Measurements from ENCODE around the gene TMEM129.

Gene TMEM129

DNA sequence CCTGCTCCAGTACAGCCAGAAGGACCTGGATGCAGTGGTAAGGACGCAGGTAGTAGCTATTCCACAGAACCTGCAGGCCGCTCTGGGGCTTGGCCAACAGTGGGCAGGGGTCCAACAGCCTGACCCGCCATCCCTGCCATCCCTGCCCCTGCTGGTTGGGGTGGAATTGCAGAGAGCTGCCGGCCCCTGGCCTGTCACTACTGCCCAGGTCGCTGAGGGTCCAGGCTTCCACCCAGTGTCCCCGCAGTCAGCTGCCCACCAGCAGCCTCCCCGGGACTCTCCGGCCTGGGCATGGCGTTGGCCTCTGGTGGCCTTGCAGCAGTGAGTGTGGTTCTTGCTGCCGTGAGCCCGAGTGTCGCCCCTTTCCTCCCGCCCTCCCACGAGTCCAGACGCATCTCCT lies 16.5 kb upstream of the TMEM129 start (continued):
- TF ChIP-seq ZNF510 (tag by site-specific recombination; IDR thresholded peaks at IDR 0.05; ENCODE audit: insufficient replicate concordance) (no peak), PRDM1 (tag by site-specific recombination; IDR thresholded peaks at IDR 0.05) (no peak), ZNF701 (tag by site-specific recombination; IDR thresholded peaks at IDR 0.05) (no peak), ZNF624 (tag by site-specific recombination; IDR thresholded peaks at IDR 0.05) (no peak), MEIS1 (CRISPR knock-in tag; IDR thresholded peaks at IDR 0.05; ENCODE audit: borderline replicate concordance) (no peak), SETDB1 (IDR thresholded peaks at IDR 0.05; ENCODE audit: insufficient read length, low read length) (no peak), SCRT1 (tag by site-specific recombination; IDR thresholded peaks at IDR 0.05; ENCODE audit: borderline replicate concordance) (no peak)
- TF ChIP-seq, protein P1, sequence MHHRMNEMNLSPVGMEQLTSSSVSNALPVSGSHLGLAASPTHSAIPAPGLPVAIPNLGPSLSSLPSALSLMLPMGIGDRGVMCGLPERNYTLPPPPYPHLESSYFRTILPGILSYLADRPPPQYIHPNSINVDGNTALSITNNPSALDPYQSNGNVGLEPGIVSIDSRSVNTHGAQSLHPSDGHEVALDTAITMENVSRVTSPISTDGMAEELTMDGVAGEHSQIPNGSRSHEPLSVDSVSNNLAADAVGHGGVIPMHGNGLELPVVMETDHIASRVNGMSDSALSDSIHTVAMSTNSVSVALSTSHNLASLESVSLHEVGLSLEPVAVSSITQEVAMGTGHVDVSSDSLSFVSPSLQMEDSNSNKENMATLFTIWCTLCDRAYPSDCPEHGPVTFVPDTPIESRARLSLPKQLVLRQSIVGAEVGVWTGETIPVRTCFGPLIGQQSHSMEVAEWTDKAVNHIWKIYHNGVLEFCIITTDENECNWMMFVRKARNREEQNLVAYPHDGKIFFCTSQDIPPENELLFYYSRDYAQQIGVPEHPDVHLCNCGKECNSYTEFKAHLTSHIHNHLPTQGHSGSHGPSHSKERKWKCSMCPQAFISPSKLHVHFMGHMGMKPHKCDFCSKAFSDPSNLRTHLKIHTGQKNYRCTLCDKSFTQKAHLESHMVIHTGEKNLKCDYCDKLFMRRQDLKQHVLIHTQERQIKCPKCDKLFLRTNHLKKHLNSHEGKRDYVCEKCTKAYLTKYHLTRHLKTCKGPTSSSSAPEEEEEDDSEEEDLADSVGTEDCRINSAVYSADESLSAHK (tag by site-specific recombination; IDR thresholded peaks at IDR 0.05) = no peak
- TF ChIP-seq, protein P2, sequence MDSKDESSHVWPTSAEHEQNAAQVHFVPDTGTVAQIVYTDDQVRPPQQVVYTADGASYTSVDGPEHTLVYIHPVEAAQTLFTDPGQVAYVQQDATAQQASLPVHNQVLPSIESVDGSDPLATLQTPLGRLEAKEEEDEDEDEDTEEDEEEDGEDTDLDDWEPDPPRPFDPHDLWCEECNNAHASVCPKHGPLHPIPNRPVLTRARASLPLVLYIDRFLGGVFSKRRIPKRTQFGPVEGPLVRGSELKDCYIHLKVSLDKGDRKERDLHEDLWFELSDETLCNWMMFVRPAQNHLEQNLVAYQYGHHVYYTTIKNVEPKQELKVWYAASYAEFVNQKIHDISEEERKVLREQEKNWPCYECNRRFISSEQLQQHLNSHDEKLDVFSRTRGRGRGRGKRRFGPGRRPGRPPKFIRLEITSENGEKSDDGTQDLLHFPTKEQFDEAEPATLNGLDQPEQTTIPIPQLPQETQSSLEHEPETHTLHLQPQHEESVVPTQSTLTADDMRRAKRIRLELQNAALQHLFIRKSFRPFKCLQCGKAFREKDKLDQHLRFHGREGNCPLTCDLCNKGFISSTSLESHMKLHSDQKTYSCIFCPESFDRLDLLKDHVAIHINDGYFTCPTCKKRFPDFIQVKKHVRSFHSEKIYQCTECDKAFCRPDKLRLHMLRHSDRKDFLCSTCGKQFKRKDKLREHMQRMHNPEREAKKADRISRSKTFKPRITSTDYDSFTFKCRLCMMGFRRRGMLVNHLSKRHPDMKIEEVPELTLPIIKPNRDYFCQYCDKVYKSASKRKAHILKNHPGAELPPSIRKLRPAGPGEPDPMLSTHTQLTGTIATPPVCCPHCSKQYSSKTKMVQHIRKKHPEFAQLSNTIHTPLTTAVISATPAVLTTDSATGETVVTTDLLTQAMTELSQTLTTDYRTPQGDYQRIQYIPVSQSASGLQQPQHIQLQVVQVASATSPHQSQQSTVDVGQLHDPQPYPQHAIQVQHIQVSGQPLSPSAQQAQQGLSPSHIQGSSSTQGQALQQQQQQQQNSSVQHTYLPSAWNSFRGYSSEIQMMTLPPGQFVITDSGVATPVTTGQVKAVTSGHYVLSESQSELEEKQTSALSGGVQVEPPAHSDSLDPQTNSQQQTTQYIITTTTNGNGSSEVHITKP (tag by site-specific recombination; IDR thresholded peaks at IDR 0.05) = no peak

DNA sequence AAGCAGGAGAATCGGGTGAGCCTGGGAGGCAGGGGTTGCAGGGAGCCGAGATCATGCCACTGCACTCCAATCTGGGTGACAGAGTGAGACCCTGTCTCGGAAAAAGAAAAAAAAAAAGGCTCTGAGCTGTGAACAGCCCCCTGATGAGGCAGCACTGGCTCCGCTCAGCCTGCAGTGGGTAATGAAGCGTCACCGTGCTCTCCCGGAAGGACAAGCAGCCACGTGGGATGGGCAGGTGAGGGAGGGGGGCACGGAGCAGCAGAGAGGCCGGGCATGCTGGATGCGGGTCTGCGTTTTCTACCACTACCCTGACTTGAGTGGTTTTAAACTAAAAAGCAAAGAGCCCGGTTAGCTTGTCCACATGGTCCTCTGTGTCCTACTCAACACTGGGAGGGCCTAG lies 15.7 kb upstream of the TMEM129 start:
- H3K27ac ChIP-seq (ENCODE audit: extremely low read depth, low read depth, low read length) = no peak overlapping the region
- ChIA-PET CTCF (interaction anchor here (0.6 to 0.7 kb wide), 3 partner anchors 10 to 906 kb away, joined by 3 read pairs; no protein-coding TSS in a partner anchor), POLR2A (interaction anchor here (0.6 to 0.7 kb wide), 3 partner anchors 16 to 1016 kb away, joined by 3 read pairs; partner anchors contain the start of genes TACC3 and TMEM129)
- H3K36me3 ChIP-seq (ENCODE audit: control insufficient read depth in 2 of 2, insufficient read depth in 1 of 2, low read length in 2 of 2) = peaks cover 17 to 100% of the 10 kb centered on the region in 2 experiments; a peak in 2 of 3 replicates
- no peaks in the 10 kb centered on the region for H3K4me1 ChIP-seq (ENCODE audit: control insufficient read depth, insufficient read depth, low read length)
- H3K4me3 ChIP-seq (ENCODE audit: low read depth, low read length) = no peak overlapping the region
- TF ChIP-seq ZBTB48 (tag by site-specific recombination; IDR thresholded peaks at IDR 0.05) = no peak
- H3K9me3 ChIP-seq (ENCODE audit: control insufficient read depth, insufficient read depth, low read depth, low read length) = no peaks in the 10 kb centered on the region

DNA sequence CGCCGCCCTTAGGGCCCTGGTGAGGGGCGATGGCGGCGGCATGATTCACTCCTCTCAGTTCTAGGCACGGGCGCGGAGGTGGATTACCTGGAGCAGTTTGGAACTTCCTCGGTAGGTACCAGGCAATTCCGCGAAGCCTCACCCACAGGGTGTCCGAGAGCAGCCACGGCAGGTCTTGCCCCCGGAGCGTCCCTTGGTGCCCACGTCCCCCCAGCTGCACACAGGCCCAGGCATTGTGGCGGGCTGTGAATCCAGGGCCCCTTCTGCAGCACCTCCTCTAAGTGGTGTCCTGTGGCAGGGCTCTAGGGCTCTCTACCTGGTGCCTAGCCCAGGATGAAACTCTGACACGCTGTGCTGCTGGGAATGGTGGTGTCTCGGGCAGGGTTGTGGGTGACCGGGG lies 14.1 kb upstream of the TMEM129 start:
- no peak overlapping the region for H3K27ac ChIP-seq (ENCODE audit: extremely low read depth, low read depth, low read length)
- CTCF ChIA-PET = no interaction called here
- H3K36me3 ChIP-seq (ENCODE audit: control insufficient read depth in 2 of 2, insufficient read depth in 1 of 2, low read length in 2 of 2) = peaks cover 22 to 100% of the 10 kb centered on the region in 2 experiments; a peak in 2 of 3 replicates
- no peaks in the 10 kb centered on the region for H3K4me1 ChIP-seq (ENCODE audit: control insufficient read depth, insufficient read depth, low read length)
- H3K9me3 ChIP-seq (ENCODE audit: control insufficient read depth, insufficient read depth, low read depth, low read length) = no peaks in the 10 kb centered on the region
- no peak overlapping the region for H3K4me3 ChIP-seq (ENCODE audit: low read depth, low read length)
- POLR2A ChIA-PET = no interaction called here
- TF ChIP-seq, protein P3, sequence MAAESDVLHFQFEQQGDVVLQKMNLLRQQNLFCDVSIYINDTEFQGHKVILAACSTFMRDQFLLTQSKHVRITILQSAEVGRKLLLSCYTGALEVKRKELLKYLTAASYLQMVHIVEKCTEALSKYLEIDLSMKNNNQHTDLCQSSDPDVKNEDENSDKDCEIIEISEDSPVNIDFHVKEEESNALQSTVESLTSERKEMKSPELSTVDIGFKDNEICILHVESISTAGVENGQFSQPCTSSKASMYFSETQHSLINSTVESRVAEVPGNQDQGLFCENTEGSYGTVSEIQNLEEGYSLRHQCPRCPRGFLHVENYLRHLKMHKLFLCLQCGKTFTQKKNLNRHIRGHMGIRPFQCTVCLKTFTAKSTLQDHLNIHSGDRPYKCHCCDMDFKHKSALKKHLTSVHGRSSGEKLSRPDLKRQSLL (tag by site-specific recombination; IDR thresholded peaks at IDR 0.05) = no peak
- TF ChIP-seq ZNF423 (tag by site-specific recombination; IDR thresholded peaks at IDR 0.05) (no peak), ZNF701 (tag by site-specific recombination; IDR thresholded peaks at IDR 0.05) (no peak), ZNF548 (tag by site-specific recombination; IDR thresholded peaks at IDR 0.05) (no peak), ZNF155 (tag by site-specific recombination; IDR thresholded peaks at IDR 0.05) (no peak), ZNF292 (tag by site-specific recombination; IDR thresholded peaks at IDR 0.05; ENCODE audit: borderline replicate concordance, low read depth) (no peak), ZXDB (tag by site-specific recombination; IDR thresholded peaks at IDR 0.05) (no peak), GLIS1 (tag by site-specific recombination; IDR thresholded peaks at IDR 0.05) (no peak), ZNF174 (tag by site-specific recombination; IDR thresholded peaks at IDR 0.05) (no peak), TRIM28 (IDR thresholded peaks at IDR 0.05; ENCODE audit: borderline replicate concordance, low read length) (no peak), ZNF747 (tag by site-specific recombination; IDR thresholded peaks at IDR 0.05) (no peak), ZNF571 (tag by site-specific recombination; IDR thresholded peaks at IDR 0.05) (no peak)
- TF ChIP-seq, protein P4, sequence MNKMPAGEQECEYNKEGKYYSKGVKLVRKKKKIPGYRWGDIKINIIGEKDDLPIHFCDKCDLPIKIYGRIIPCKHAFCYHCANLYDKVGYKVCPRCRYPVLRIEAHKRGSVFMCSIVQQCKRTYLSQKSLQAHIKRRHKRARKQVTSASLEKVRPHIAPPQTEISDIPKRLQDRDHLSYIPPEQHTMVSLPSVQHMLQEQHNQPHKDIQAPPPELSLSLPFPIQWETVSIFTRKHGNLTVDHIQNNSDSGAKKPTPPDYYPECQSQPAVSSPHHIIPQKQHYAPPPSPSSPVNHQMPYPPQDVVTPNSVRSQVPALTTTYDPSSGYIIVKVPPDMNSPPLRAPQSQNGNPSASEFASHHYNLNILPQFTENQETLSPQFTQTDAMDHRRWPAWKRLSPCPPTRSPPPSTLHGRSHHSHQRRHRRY (tag by site-specific recombination; IDR thresholded peaks at IDR 0.05) = no peak
